HG03097 (cell line): ENCODE results near the gene WDR59.
"Not testable (repeated sequence)": the region's sequence is repeated elsewhere in the genome, so short reads cannot be mapped to it uniquely, and the experiment has no call there.

Source experiments
- ATAC-seq: cut with Tn5 transposase; IDR thresholded peaks from one replicate; pipeline ENCODE4 v1.9.1; 2021; ENCODE audit not compliant: unreplicated experiment, low FRiP score

WDR59 gene

GRCh38 chr16:74984529-74985296 is at the start of gene WDR59:
Gene WDR59 (minus strand): TSS chr16:74985123. CDS start chr16:74985017, 106 bp downstream.
- ATAC-seq: peak; percentile 100

DNA sequence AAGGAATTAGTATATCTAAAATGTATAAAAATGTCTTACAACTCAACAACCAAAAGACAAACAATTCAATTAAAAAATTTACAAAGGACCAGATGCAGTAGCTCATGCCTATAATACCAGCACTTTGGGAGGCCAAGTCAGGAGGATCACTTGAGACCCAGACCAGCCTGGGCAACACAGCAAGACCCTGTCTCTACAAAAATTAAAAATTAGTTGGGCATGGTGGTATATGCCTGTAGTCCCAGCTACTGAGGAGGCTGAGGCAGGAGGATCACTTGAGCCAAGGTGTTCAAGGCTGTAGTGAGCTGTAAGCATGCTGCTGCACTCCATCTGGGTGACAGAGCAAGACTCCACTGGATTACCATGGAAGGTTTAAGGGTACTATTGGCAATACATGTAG is 47.7 kb upstream of the WDR59 start:
- ATAC-seq: no peak

GRCh38 chr16:75029854-75030253 is 44.9 kb upstream of the WDR59 start:
- ATAC-seq: no peak

DNA sequence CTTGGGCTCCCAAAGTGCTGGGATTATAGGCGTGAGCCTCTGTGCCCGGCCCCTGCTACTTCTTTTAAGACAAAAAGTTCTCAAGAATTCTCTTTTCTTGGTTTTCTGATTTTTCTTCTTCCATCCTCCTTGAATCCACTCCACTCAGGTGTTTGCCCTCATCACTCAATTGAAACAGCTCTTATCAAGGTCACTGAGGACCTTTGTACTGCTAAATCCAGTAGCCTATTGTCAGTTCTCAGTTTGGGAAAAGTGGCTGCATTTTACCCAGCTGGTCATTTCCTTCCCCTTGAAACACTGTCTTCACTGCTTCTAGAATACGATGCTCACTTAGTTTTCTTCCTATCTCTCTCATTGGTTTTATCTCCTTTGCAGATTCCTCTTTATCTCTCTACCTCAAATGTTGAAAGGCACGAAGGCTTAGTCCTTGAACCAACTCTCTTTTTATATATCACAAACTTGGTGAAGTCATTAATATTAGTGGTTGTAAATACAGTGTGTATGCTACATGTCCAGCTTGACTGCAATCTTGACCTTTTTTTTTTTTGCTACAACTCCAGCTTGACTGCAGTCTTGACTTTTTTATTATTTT is 43.7 kb upstream of the WDR59 start:
- ATAC-seq: no peak

- ATAC-seq: no peak
These were observed 42.8 kb upstream of the WDR59 start for GRCh38 chr16:75027520-75028300.

DNA sequence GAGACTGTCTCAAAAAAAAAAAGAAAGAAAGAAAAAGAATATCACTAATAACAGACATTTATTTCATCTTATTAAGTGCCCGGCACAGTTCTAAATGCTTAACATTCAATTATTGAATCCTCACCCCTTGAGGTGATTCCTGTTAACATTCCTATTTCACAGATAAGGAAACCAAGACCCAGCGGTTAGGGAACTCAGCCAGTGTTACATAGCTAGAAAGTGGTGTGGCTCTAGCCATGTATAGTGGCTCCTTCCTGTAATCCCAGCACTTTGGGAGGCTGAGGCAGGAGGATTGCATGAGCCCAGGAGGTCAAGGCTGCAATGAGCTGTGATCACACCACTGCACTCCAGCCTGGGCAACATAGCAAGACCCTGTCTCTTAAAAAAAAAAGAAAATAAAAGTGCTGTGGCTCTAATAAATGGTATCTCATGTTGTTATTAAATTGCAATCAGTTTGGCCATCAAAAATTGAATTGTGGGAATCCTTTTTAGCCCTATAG is 42.0 kb upstream of the WDR59 start:
- no peak for ATAC-seq

DNA sequence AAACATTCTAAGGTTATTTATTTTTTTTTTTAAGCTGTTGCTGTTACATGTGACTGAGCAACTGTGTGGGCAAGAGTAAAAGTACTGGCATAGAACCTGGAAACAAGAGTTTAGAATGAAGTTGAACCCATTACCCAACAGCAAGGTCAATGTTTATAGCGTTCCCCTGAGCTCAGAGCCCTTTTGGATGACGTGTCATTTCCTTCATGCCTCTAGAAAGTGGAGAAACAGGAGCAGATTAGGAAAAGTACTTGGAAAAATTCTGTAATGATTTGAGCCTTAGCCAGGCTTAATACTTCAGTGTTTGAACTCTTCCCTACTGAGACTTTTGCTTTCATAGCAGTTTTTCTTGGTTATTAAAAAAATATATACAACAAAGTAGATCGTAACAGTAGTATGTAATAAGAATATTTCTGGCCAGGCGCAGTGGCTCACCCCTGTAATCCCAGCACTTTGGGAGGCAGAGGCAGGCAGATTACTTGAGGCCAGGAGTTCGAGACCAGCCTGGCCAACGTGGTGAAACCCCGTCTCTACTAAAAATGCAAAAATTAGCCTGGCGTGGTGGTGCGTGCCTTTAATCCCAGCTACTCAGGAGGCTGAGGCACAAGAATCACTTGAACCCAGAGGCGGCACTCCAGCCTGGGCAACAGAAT is 41.4 kb upstream of the WDR59 start:
- not testable (repeated sequence) for ATAC-seq

GRCh38 chr16:75025761-75026160 is 40.8 kb upstream of the WDR59 start:
- ATAC-seq: no peak

GRCh38 chr16:75024594-75024993 is 39.7 kb upstream of the WDR59 start:
- no peak for ATAC-seq

- ATAC-seq: no peak
These were observed 39.3 kb upstream of the WDR59 start for GRCh38 chr16:75024182-75024581.

GRCh38 chr16:75023009-75023408 is 38.1 kb upstream of the WDR59 start:
- ATAC-seq: no peak

- no peak for ATAC-seq
These were observed 37.6 kb upstream of the WDR59 start for GRCh38 chr16:75022567-75022966.

GRCh38 chr16:75021410-75021809 is 36.5 kb upstream of the WDR59 start:
- ATAC-seq: no peak

- ATAC-seq: no peak
These were observed 34.7 kb upstream of the WDR59 start for GRCh38 chr16:75019586-75019985.

- no peak for ATAC-seq
These were observed 34.1 kb upstream of the WDR59 start for GRCh38 chr16:75019007-75019406.

GRCh38 chr16:75017670-75018525 is 33.0 kb upstream of the WDR59 start:
- ATAC-seq: no peak

DNA sequence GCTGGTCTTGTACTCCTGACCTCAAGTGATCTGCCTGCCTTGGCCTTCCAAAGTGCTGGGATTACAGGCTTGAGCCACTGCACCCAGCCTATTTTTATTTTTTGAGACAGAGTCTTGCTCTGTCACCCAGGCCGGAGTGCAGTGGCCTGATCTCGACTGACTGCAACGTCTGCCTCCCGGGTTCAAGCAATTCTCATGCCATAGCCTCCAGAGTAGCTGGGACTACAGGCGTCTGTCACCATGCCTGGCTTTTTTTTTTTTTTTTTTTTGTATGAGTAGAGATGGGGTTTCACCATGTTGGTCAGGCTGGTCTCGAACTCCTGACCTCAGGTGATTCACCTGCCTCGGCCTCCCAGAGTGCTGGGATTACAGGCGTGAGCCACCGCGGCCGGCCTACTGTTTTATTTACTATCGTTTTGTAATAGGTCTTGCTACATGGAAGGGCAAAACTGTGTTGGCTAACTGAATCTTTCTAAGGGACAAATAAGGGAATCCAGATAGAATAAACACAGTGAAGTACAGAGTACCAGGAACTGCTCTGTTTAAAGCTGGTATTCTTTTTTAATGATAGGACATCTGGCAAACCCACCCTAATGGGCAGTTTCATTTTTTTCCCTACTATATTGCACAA is 31.6 kb upstream of the WDR59 start:
- ATAC-seq: not testable (repeated sequence)

GRCh38 chr16:75014318-75014717 is 29.4 kb upstream of the WDR59 start:
- no peak for ATAC-seq

GRCh38 chr16:75013123-75013522 is 28.2 kb upstream of the WDR59 start:
- not testable (repeated sequence) for ATAC-seq
